Neural cell (in vitro differentiated cells): ENCODE data around the gene IGSF10. TPM values are rescaled to one million over a fixed set of nuclear protein-coding genes. Genes with fewer than 3 reads are reported as not detected.

Experiments
- H2AFZ ChIP-seq: fragments of 200-600, 300-800 bp; sonication (generic), shearing (Covaris generic); 2 replicates; pipeline ENCODE4 v1.6.0; 2014; ENCODE audit warnings: low read depth, mild to moderate bottlenecking, antibody characterized with exemption, low read length, moderate library complexity
- H3F3A ChIP-seq: fragments of 200-600 bp; shearing (Covaris generic); 2 replicates; pipeline ENCODE4 v1.6.1; 2016; ENCODE audit warnings: mild to moderate bottlenecking, moderate library complexity, mixed read lengths, antibody characterized with exemption, low read length; ENCODE audit not compliant: insufficient read depth, poor library complexity, severe bottlenecking
- H3K27ac ChIP-seq: fragments of 200-600, 300-800 bp; sonication (generic), shearing (Covaris generic); 2 replicates; pipeline ENCODE4 v1.5.1; 2014; ENCODE audit warnings: mild to moderate bottlenecking, low read length, moderate library complexity
- H3K27me3 ChIP-seq: fragments of 300-800, 200-600 bp; sonication (generic), shearing (Covaris generic); 2 replicates; pipeline ENCODE4 v1.6.0; 2014; ENCODE audit warnings: mild to moderate bottlenecking, low read depth, low read length, moderate library complexity; ENCODE audit not compliant: insufficient read depth
- H3K36me3 ChIP-seq: fragments of 300-800, 200-600 bp; sonication (generic), shearing (Covaris generic); 2 replicates; pipeline ENCODE4 v1.5.1; 2014; ENCODE audit warnings: mild to moderate bottlenecking, antibody characterized with exemption, low read length, moderate library complexity; ENCODE audit not compliant: insufficient read depth
- H3K4me2 ChIP-seq: fragments of 300-800, 200-600 bp; sonication (generic), shearing (Covaris generic); 2 replicates; pipeline ENCODE4 v1.6.0; 2014; ENCODE audit warnings: mild to moderate bottlenecking, low read length
- H3K4me3 ChIP-seq: fragments of 300-800, 200-600 bp; sonication (generic), shearing (Covaris generic); 2 replicates; pipeline ENCODE4 v1.5.1; 2014; ENCODE audit warnings: mild to moderate bottlenecking, low read length, moderate library complexity
- H3K79me2 ChIP-seq: fragments of 200-600 bp; shearing (Covaris generic); replicated peaks from 2 replicates; pipeline ENCODE4 v1.6.0; 2014; ENCODE audit warnings: mild to moderate bottlenecking, low read length, moderate library complexity; ENCODE audit not compliant: insufficient read depth
- H3K9ac ChIP-seq: fragments of 300-800, 200-600 bp; sonication (generic), shearing (Covaris generic); 2 replicates; pipeline ENCODE4 v1.6.1; 2016; ENCODE audit warnings: mild to moderate bottlenecking, low read length, mixed read lengths
- H3K9me2 ChIP-seq: fragments of 200-600 bp; shearing (Covaris generic); 2 replicates; pipeline ENCODE4 v1.6.1; 2016; ENCODE audit warnings: mild to moderate bottlenecking, low read length, mixed read lengths; ENCODE audit not compliant: insufficient read depth
- H3K9me3 ChIP-seq: fragments of 200-600, 300-800 bp; sonication (generic), shearing (Covaris generic); 2 replicates; pipeline ENCODE4 v1.6.1; 2016; ENCODE audit warnings: mild to moderate bottlenecking, mixed run types, low read length, moderate library complexity, mixed read lengths
- H4K20me1 ChIP-seq: fragments of 200-600 bp; shearing (Covaris generic); 2 replicates; pipeline ENCODE4 v1.6.1; 2016; ENCODE audit warnings: mild to moderate bottlenecking, mixed run types; ENCODE audit not compliant: insufficient read depth
- EP300 ChIP-seq: fragments of 450-650 bp; conservative IDR thresholded peaks from 2 replicates; pipeline ENCODE4 v1.6.1; 2014; ENCODE audit warnings: antibody characterized with exemption, mild to moderate bottlenecking, moderate library complexity; ENCODE audit not compliant: poor library complexity, severe bottlenecking
- EZH2 ChIP-seq: fragments of 200-600, 300-800 bp; shearing (Covaris generic), sonication (generic); IDR thresholded peaks from 2 replicates; pipeline ENCODE4 v1.6.1; 2014; ENCODE audit warnings: antibody characterized with exemption, low read length, borderline replicate concordance, mild to moderate bottlenecking; ENCODE audit not compliant: insufficient read depth, poor library complexity, severe bottlenecking
- MXI1 ChIP-seq: fragments of 450-650 bp; conservative IDR thresholded peaks from 2 replicates; pipeline ENCODE4 v1.6.1; 2014; ENCODE audit warnings: antibody characterized with exemption, mild to moderate bottlenecking; ENCODE audit not compliant: poor library complexity, severe bottlenecking
- POLR2AphosphoS5 ChIP-seq: IDR thresholded peaks from 2 replicates; pipeline ENCODE4 v1.6.1; 2012
- RAD21 ChIP-seq: fragments of 450-650 bp; conservative IDR thresholded peaks from 2 replicates; pipeline ENCODE4 v1.6.1; 2014; ENCODE audit warnings: antibody characterized with exemption, mild to moderate bottlenecking, moderate library complexity
- SMC3 ChIP-seq: fragments of 450-650 bp; conservative IDR thresholded peaks from 2 replicates; pipeline ENCODE4 v1.6.1; 2014; ENCODE audit warnings: antibody characterized with exemption, mild to moderate bottlenecking, moderate library complexity; ENCODE audit not compliant: poor library complexity
- TAF1 ChIP-seq: IDR thresholded peaks from 2 replicates; pipeline ENCODE4 v1.6.1; 2012; ENCODE audit warnings: low read depth
- polyA plus RNA-seq: library from polyadenylated mRNA; depleted of rRNA; stranded (reverse); fragments of >200 nt; gene quantifications from 2 replicates; pipeline ENCODE4 v1.2.3, GENCODE V29; 2014
- TF ChIP-seq, protein P1 (sequence below): fragments of 450-650 bp; IDR thresholded peaks from 2 replicates; pipeline ENCODE4 v1.5.1; 2014; ENCODE audit warnings: antibody characterized with exemption, mild to moderate bottlenecking, moderate library complexity; ENCODE audit not compliant: poor library complexity, severe bottlenecking
- TF ChIP-seq, protein P2 (sequence below): IDR thresholded peaks from 2 replicates; pipeline ENCODE4 v1.6.1; 2012; ENCODE audit warnings: borderline replicate concordance

IGSF10 gene
- polyA plus RNA-seq, 1 donor from 2014 or later, result not detected

DNA sequence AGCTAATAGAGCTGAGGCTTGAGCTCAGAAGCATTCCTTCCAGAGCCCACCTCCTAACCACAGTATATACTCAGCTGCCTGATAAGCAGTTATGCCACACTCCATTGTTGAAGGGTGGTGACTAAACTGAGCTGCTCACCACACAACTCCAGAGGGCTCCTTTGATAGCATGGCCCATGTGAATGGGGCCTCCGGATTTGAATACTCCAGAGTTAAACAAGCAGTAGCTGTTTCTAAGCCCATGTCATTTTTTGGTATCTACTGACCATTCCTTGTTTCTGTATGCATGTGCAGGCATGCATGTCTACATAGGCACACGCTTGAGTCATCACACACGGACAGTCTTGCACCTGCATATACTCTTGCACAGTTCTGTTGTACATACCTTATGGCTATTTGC lies 28.9 kb downstream of the IGSF10 start:
- Histone ChIP-seq H3K9me2 (no peaks in the 10 kb centered on the region), H3F3A (no peaks in the 10 kb centered on the region), H2AFZ (no peak overlapping the region), H3K4me2 (no peak overlapping the region), H3K27ac (no peak overlapping the region), H3K9me3 (no peaks in the 10 kb centered on the region), H3K79me2 (no peaks in the 10 kb centered on the region), H3K9ac (no peak overlapping the region), H3K27me3 (no peaks in the 10 kb centered on the region), H3K36me3 (peaks cover 1% of the 10 kb centered on the region), H3K4me3 (no peak overlapping the region), H4K20me1 (no peaks in the 10 kb centered on the region)
- TF ChIP-seq MXI1 (no peak), EZH2 (no peak), POLR2AphosphoS5 (no peak), RAD21 (no peak), SMC3 (no peak), EP300 (no peak), TAF1 (no peak)
- TF ChIP-seq, protein P1, sequence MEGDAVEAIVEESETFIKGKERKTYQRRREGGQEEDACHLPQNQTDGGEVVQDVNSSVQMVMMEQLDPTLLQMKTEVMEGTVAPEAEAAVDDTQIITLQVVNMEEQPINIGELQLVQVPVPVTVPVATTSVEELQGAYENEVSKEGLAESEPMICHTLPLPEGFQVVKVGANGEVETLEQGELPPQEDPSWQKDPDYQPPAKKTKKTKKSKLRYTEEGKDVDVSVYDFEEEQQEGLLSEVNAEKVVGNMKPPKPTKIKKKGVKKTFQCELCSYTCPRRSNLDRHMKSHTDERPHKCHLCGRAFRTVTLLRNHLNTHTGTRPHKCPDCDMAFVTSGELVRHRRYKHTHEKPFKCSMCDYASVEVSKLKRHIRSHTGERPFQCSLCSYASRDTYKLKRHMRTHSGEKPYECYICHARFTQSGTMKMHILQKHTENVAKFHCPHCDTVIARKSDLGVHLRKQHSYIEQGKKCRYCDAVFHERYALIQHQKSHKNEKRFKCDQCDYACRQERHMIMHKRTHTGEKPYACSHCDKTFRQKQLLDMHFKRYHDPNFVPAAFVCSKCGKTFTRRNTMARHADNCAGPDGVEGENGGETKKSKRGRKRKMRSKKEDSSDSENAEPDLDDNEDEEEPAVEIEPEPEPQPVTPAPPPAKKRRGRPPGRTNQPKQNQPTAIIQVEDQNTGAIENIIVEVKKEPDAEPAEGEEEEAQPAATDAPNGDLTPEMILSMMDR, result no peak
- TF ChIP-seq, protein P2, sequence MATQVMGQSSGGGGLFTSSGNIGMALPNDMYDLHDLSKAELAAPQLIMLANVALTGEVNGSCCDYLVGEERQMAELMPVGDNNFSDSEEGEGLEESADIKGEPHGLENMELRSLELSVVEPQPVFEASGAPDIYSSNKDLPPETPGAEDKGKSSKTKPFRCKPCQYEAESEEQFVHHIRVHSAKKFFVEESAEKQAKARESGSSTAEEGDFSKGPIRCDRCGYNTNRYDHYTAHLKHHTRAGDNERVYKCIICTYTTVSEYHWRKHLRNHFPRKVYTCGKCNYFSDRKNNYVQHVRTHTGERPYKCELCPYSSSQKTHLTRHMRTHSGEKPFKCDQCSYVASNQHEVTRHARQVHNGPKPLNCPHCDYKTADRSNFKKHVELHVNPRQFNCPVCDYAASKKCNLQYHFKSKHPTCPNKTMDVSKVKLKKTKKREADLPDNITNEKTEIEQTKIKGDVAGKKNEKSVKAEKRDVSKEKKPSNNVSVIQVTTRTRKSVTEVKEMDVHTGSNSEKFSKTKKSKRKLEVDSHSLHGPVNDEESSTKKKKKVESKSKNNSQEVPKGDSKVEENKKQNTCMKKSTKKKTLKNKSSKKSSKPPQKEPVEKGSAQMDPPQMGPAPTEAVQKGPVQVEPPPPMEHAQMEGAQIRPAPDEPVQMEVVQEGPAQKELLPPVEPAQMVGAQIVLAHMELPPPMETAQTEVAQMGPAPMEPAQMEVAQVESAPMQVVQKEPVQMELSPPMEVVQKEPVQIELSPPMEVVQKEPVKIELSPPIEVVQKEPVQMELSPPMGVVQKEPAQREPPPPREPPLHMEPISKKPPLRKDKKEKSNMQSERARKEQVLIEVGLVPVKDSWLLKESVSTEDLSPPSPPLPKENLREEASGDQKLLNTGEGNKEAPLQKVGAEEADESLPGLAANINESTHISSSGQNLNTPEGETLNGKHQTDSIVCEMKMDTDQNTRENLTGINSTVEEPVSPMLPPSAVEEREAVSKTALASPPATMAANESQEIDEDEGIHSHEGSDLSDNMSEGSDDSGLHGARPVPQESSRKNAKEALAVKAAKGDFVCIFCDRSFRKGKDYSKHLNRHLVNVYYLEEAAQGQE, result no peak

DNA sequence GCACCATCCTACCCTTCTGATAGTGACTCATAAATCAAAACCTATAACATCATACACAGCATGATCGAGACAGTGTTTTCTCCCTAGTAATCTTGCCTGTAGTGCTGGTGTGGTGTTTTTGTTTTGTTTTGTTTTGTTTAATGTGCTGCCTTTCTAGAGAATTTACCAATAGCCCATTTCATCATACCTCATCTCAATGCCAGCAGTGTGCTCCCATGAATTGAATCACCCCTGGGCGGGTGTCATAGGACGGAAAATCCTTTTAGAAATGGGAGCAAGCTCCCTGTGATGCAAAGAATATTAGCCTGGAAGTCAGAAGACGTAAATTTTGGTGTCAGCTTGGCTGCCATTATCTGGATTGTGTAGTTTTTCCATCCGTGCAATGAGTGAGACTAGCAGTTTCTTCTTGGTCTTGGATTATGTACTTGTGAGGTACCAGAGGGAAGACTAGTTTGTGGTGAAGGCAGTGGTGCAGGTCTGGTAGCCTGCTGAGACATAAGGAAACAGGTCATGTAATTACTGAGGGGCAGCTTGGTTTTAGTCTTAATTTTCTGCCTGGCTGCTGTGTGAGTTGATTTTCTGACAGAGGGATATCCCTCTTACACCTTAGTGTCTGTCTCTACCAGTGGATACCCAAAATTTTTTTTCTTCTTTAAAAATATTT lies 29.9 kb downstream of the IGSF10 start:
- H3K27me3 ChIP-seq, result no peaks in the 10 kb centered on the region
- H3K79me2 ChIP-seq, result no peaks in the 10 kb centered on the region
- H3K27ac ChIP-seq, result no peak overlapping the region
- H3K4me3 ChIP-seq, result no peak overlapping the region
- no peaks in the 10 kb centered on the region for H3K9me2 ChIP-seq
- TF ChIP-seq EZH2 (no peak), TAF1 (no peak), MXI1 (no peak), SMC3 (no peak), EP300 (no peak), RAD21 (no peak), POLR2AphosphoS5 (no peak)
- TF ChIP-seq, protein P1, result no peak
- TF ChIP-seq, protein P2, result no peak
- H3F3A ChIP-seq, result no peaks in the 10 kb centered on the region
- H3K4me2 ChIP-seq, result no peak overlapping the region
- no peak overlapping the region for H3K9ac ChIP-seq
- H2AFZ ChIP-seq, result no peak overlapping the region
- H3K36me3 ChIP-seq, result peaks cover 3% of the 10 kb centered on the region
- H3K9me3 ChIP-seq, result no peaks in the 10 kb centered on the region
- H4K20me1 ChIP-seq, result no peaks in the 10 kb centered on the region
